Lower leg skin (tissue), 4 donors: ENCODE measurements around the gene TADA1. TPM values are rescaled to one million over a fixed set of nuclear protein-coding genes. Genes with fewer than 3 reads are reported as not detected.
A peak's percentile ranks its signal among the peaks of the same experiment; 100 is the strongest.

Experiments used
- DNase-seq, 2 donors: peaks; one replicate each; pipeline ENCODE4 v3.0.0-alpha.2; 2019; ENCODE audit warnings: low spot score in 2 of 2
- H3K4me3 ChIP-seq: fragments of 200-600 bp; sonication (generic); 2 replicates; pipeline ENCODE4 v1.5.1; 2017; ENCODE audit warnings: mild to moderate bottlenecking, low read depth; ENCODE audit not compliant: poor library complexity, severe bottlenecking
- POLR2A ChIP-seq, 2 donors: fragments of 450-650 bp; IDR thresholded peaks; one replicate each; pipeline ENCODE4 v1.6.1; 2016 to 2017; ENCODE audit warnings: antibody characterized with exemption in 2 of 2, mild to moderate bottlenecking in 1 of 2, moderate library complexity in 1 of 2
- WGBS, 2 donors: methylation state at CpG; one replicate each; pipeline ENCODE4 v1.1.5; 2018; 5-methylcytosine and 5-hydroxymethylcytosine counted together
- intact Hi-C: fragments of 100-400 bp; cut with DNase I; formaldehyde crosslinking; loops from one replicate; pipeline ENCODE4 v1.15.0; 2023; ENCODE audit warnings: low total_unique reads
- total RNA-seq, 4 donors: library from RNA; depleted of rRNA; stranded (reverse); fragments of >200 nt; gene quantifications; one replicate each; pipeline ENCODE4 v1.1.0, GENCODE V29; 2016
- TF ChIP-seq, protein P1 (sequence below), 3 donors: fragments of 450-650 bp; IDR thresholded peaks; one replicate each; pipeline ENCODE4 v1.5.1; 2016; ENCODE audit warnings: antibody characterized with exemption in 3 of 3, mild to moderate bottlenecking in 3 of 3, moderate library complexity in 2 of 3

TADA1 gene
- total RNA-seq, 4 donors from 2014 or later, result 9.5 to 18.2 (median 15.1) TPM

DNA sequence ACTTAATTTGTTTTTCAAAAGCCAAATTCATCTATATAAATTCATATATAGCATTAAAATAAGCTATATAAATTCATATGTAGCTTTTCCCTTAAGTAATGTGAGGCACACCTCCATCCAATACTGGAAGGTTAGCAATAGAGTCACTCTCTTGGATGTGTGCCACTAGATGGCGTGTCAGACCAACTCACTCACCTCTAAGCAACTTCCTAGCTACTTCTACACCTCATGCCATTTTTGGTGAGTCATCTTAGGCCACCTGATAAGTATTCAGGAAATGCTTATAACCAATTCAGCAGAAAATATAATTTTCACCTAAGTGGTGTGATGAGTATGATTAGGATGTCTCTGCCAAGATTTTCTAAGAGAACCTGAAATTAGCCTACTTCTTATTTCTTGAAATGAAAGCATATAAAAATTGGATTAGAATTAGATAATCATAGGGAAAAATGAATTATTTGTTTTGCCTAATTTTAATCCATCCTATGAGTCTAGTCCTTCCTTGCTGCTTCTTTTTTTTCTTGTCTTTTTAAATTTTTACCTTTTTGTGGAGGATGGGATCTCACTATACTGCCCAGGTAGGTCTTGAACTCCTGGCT lies 34.4 kb upstream of the TADA1 start:
- intact Hi-C loops, result loop anchor here (10.0 kb wide), 1 partner anchor 144 kb away; no protein-coding TSS in a partner anchor
- no peak for TF ChIP-seq POLR2A (IDR thresholded peaks at IDR 0.05)
- H3K4me3 ChIP-seq, result no peak overlapping the region
- DNase-seq, result peak in 1 of 2 donors; percentile 54
- WGBS, 2 donors, result 0% methylated on average over 1 of the region's 1 CpG

DNA sequence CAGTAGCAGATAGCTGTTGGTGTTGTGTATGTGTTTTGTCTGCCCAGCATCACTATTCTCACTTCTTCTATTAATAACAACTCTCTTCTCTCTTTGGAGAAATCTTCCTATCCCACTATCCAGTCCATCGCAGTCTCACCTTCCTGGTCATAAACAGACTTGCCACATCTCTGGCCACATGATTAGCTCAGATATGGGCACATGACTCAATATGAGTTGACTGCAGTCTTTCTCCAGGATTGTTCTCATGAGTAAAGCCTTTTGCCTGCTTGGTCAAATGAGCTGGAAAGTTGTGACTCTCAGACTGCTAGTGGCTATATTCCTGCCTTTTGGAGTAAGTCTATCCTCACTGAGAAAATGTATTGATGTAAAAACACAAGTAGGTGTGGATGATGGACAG lies 32.9 kb upstream of the TADA1 start:
- intact Hi-C loops, result no loop called here
- H3K4me3 ChIP-seq, result no peak overlapping the region
- TF ChIP-seq POLR2A (IDR thresholded peaks at IDR 0.05), result no peak
- TF ChIP-seq, protein P1, sequence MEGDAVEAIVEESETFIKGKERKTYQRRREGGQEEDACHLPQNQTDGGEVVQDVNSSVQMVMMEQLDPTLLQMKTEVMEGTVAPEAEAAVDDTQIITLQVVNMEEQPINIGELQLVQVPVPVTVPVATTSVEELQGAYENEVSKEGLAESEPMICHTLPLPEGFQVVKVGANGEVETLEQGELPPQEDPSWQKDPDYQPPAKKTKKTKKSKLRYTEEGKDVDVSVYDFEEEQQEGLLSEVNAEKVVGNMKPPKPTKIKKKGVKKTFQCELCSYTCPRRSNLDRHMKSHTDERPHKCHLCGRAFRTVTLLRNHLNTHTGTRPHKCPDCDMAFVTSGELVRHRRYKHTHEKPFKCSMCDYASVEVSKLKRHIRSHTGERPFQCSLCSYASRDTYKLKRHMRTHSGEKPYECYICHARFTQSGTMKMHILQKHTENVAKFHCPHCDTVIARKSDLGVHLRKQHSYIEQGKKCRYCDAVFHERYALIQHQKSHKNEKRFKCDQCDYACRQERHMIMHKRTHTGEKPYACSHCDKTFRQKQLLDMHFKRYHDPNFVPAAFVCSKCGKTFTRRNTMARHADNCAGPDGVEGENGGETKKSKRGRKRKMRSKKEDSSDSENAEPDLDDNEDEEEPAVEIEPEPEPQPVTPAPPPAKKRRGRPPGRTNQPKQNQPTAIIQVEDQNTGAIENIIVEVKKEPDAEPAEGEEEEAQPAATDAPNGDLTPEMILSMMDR (IDR thresholded peaks at IDR 0.05), result no peak
- DNase-seq, result no peak
- 73 to 87% methylated on average over 1 of the region's 1 CpG for WGBS, 2 donors

DNA sequence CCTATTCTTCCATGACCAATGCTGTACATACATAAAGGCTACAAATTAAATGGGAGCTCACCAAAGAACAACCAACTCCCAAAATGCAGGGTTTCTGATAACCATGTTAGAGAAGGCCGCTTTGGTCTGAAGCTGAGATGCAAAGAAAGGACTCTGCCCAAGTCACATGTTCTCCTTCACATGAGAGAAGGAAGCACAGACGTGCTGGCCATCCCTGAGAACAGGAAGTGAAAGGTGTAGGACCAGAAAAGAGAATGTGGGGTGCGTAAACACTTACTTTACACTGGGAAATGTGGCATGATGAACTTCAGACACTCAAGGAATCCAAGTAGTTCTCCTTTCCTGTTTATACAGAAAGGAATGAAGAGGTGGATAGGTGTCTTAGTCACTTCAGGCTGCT lies 31.7 kb upstream of the TADA1 start:
- TF ChIP-seq, protein P1 (IDR thresholded peaks at IDR 0.05), result no peak
- TF ChIP-seq POLR2A (IDR thresholded peaks at IDR 0.05), result no peak
- WGBS, 2 donors, result 69 to 73% methylated on average over 3 of the region's 3 CpGs
- intact Hi-C loops, result no loop called here

DNA sequence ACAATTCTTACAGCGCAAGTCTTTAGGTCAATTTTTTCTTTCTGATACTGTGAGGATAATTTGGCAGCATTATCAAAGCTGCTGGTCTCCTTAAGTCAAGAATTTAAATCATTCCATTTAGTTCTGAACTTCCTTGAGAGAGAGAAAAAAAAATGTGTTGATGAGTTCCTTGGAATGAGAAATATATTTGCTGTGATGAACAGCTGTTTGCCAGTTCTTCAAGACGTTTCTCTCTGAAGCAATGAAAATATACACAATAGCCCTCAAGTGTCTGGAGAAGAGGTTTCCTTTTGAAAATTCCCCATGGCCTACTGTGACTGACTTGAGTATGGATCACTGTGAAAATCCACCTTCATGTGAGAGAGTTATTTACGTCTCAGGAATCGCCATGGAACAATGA lies 31.0 kb upstream of the TADA1 start:
- TF ChIP-seq, protein P1 (IDR thresholded peaks at IDR 0.05), result no peak
- TF ChIP-seq POLR2A (IDR thresholded peaks at IDR 0.05), result no peak
- DNase-seq, result no peak
- H3K4me3 ChIP-seq, result no peak overlapping the region
- WGBS, 2 donors, result 80 to 81% methylated on average over 4 of the region's 4 CpGs
- intact Hi-C loops, result no loop called here

More for the DNA sequence above, 31.7 kb upstream of the TADA1 start:
- no peak for DNase-seq
- no peak overlapping the region for H3K4me3 ChIP-seq

DNA sequence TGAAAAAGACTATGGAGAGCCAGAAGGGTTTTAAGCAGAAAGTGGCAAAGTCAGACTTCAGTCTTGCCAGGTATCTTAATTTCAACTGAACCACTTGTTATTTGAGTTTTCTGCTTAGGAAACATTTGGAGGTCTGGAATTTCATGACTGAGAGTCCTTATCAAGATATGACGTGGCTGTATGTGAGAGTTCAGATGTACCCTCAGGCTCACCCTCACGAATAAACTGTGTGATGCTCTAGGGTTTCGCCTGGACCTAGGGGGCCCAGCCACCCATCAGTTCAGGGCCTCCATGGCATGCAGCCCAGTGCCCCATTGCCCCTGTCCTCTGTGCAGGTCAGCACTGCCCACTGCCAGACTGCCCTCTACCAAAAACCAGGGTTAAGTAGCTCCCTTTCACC lies 30.6 kb upstream of the TADA1 start:
- no peak overlapping the region for H3K4me3 ChIP-seq
- 73 to 82% methylated on average over 3 of the region's 3 CpGs for WGBS, 2 donors
- TF ChIP-seq, protein P1 (IDR thresholded peaks at IDR 0.05), result no peak
- TF ChIP-seq POLR2A (IDR thresholded peaks at IDR 0.05), result no peak
- intact Hi-C loops, result no loop called here
- DNase-seq, result no peak

DNA sequence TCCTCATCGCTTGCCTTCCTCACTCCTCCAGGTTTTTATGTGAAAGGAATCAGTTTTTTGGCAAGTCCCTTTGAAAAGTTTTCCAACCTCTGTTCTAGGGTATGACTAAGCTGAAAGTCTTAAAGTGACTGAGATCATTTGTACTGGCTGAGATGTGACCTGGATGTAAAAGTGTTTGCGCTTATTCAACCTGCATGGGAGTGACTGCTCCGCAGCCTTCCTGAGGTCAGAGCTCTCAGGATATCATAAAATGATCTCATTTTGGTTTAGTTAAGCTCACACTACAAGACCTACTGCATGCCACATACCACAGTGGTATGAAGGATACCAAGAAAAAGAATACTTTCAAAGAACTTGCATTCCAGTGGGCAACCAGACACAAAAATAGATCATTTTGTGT lies 29.8 kb upstream of the TADA1 start:
- H3K4me3 ChIP-seq, result no peak overlapping the region
- 44 to 56% methylated on average over 3 of the region's 3 CpGs for WGBS, 2 donors
- intact Hi-C loops, result no loop called here
- no peak for DNase-seq
- TF ChIP-seq, protein P1 (IDR thresholded peaks at IDR 0.05), result no peak
